SKM-1 treated with dmso at 0.1 percent for 144 hours (cell line): ENCODE measurements around the gene REV3L.
"Not testable (repeated sequence)": the region's sequence is repeated elsewhere in the genome, so short reads cannot be mapped to it uniquely, and the experiment has no call there.

Experiments used
- DNase-seq: peaks from one replicate; lab custom pipeline; 2025; ENCODE audit not compliant: unreplicated experiment; lab: John Stamatoyannopoulos, UW

Gene REV3L, protein sequence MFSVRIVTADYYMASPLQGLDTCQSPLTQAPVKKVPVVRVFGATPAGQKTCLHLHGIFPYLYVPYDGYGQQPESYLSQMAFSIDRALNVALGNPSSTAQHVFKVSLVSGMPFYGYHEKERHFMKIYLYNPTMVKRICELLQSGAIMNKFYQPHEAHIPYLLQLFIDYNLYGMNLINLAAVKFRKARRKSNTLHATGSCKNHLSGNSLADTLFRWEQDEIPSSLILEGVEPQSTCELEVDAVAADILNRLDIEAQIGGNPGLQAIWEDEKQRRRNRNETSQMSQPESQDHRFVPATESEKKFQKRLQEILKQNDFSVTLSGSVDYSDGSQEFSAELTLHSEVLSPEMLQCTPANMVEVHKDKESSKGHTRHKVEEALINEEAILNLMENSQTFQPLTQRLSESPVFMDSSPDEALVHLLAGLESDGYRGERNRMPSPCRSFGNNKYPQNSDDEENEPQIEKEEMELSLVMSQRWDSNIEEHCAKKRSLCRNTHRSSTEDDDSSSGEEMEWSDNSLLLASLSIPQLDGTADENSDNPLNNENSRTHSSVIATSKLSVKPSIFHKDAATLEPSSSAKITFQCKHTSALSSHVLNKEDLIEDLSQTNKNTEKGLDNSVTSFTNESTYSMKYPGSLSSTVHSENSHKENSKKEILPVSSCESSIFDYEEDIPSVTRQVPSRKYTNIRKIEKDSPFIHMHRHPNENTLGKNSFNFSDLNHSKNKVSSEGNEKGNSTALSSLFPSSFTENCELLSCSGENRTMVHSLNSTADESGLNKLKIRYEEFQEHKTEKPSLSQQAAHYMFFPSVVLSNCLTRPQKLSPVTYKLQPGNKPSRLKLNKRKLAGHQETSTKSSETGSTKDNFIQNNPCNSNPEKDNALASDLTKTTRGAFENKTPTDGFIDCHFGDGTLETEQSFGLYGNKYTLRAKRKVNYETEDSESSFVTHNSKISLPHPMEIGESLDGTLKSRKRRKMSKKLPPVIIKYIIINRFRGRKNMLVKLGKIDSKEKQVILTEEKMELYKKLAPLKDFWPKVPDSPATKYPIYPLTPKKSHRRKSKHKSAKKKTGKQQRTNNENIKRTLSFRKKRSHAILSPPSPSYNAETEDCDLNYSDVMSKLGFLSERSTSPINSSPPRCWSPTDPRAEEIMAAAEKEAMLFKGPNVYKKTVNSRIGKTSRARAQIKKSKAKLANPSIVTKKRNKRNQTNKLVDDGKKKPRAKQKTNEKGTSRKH (N-terminal part only)

GRCh38 chr6:111482959-111483735, at the start of gene REV3L:
REV3L (minus strand) TSS chr6:111483218; CDS start chr6:111482888, 330 bp downstream.
- DNase-seq = peak; percentile 84

DNA sequence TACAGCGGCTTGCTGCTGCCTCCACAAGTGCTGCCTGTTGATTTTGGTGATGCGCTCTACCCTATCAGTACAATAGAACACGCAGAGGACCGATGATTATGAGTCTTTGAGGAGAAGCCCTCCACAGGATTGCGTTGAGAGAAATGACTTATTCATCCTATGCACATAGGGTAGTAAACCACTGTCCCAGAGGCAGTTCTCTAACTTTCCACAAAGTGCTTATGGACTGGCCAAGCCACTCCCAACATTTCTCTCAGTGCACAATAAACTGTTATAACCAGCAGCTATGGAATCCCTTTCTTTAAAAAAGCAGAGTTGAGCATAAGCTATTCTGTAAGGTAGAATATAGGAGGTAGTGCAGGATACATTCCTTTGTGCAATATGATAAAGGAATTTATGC, 48.2 kb upstream of the REV3L start:
- DNase-seq = no peak

DNA sequence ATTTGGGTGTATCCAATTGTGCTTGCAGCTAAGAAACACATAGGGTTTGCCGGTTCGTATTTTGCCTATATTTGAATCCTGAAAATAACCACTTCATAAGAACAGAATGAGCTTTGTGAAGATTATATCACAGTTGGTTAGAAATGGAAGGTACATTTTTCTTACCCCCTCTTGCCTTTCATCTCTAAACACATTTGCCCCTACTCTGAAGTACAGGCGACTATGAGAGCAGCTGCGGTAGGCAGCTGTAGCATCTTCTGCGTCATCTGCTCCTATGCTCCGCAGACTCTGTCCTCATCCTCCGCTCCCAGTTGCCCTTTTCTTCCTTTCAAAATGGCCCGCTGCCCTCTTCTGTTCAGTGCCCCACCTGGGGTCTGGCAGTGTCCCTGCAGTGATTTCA, 47.6 kb upstream of the REV3L start:
- no peak for DNase-seq

DNA sequence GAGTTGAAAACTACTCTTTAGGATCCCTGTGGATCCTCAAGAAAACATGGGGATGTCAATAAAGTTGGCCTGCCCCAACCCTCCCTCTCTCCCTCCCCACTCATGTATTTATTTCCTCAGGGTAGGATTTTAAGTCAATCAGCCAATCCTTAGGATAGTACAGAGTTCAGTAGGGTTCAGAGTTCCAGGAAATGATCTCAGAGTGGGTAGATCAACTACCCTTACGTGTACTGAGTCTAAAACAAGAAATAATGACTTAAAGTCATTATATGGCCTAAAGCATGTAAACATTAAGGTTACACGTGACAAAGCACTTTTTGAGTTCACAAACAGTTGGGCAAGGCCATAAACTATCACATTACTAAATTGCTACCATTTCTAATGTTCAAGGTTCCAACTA, 47.2 kb upstream of the REV3L start:
- no peak for DNase-seq

DNA sequence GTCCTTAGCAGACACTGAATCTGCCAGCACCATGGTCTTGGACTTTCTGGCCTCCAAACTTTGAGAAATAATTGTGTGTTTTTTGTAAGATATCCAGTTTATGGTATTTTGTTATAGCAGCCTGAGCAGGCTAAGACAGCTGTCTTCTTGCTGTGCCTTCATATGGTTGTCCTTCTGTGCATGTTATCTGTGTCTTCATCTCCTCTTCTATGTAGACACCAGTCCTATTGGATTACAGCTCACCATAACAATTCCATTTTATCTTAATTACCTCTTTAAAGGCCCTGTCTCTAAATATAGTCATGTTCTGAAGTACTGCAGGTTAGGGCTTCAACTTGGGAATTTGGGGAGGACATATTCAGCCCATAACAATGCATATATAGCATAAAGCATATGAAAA, 44.3 kb upstream of the REV3L start:
- DNase-seq = no peak

DNA sequence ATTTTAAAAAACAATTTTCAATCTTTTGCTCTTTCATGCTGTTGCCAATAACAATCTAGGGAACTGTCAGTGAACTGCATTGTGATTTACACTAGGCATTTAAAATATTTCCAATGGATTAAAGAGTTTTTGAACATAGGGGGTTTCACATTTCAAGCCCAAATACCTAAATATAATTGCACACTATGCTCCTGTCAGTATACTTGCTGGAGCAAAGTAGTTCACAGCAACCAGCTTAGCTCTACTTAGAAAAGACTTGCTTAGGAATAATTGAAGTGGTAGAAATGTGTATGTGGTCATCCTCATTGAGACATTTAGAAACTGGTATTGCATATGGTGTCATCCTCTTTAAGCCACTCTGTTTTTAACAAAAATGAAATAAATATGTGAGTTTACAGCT, 41.7 kb upstream of the REV3L start:
- DNase-seq = no peak

DNA sequence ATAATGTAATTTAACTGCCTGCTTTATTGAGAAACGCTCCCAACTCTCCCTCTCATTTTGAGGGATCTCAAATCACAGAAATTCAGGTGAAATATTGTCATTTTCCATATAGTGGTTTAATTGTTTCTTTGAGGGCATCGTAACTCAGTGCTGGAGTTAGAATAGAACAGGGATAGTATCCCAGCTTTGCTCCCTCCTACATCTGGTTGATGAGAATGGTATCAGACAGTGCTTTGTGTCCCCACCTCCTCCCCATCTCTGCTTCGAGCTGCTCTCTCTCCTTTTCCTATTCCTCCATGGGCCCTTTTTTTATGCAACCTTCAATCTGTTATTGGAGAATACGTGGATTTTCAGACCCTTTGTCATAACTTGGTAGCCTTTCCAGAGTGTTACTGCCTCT, 41.2 kb upstream of the REV3L start:
- no peak for DNase-seq

GRCh38 chr6:111523484-111524167, 40.6 kb upstream of the REV3L start:
- no peak for DNase-seq

DNA sequence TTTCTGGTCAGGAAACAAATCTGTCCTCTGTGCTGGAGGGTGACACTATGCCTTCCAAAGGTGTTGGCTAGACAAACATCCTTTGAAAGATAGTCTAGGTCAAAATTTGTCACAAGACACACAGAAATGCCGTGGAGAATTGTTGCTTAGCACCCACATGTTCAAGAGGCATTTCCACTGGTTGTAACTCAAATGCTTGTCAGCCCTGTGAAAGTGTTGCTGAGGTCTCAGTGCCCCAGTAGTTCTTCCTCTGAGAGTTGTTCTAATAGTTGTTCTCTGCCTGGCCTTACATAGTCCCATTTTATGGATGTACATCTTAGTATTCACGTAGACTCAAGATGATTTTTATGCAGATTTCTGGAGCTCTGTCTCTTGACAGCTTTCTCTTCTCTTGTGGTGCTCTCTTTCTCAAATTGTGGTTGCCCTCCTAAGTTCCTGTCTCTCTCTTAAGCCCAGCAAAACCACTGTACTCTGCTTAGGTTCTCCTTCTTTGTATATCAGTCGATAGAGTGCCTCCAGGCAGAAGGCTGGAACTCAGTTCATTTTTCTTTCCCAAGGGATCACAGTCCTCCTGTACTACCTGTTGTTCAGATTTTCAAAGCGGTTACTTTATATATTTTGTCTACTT, 39.5 kb upstream of the REV3L start:
- DNase-seq = peak; percentile 62

DNA sequence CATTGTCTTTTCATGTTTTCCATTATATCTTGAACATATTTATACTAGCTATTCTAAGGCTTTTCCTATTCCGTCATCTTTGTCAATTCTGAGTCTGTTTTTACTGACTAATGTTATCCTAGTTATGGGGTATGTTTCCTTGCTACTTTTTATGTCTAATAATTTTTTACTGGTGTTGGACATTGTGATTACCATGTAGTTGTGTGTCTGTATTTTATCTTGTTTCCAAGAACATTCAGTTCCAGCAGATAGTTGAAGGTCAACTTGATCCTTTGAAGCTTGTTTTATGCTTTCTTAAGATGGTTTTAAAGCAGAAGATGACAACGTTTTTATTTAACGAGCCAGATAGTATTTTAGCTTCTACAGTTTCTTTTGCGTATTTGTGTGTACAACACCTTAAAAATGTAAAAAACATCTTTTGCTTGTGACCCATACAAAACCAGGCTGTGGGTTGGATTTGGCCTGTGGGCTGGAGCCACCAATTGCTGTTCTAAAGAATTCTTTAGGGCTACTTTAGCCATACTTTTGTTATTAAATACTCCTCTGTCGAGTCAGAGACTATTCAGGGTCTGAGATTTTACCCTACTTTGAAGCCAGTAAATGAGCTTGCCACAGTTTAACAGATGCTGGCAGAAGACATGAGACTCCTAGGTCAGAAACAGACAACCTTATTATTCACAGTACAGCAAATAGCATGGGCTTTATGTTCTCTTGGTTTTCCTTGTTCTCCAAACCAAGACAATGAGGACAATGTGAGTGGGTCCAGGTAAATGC, 38.7 kb upstream of the REV3L start:
- DNase-seq = no peak

DNA sequence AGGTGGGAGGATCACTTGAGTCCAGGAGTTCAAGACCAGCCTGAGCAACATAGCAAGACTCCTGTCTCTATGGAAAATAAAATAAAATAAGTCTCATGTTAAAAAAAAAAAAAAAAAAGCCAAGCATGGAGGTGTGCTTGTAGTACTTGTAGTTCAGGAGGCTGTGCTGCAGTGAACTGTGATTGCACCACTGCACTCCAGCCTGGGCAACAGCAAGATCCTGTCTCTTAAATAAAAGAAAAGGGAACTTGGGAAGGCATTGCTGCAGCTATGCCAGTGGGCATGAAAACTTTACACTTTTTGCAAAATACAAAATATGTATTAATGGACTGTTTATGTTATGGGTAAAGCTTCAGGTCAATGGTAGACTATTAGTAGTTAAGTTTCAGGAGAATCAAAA, 37.5 kb upstream of the REV3L start:
- DNase-seq = peak; percentile 35

DNA sequence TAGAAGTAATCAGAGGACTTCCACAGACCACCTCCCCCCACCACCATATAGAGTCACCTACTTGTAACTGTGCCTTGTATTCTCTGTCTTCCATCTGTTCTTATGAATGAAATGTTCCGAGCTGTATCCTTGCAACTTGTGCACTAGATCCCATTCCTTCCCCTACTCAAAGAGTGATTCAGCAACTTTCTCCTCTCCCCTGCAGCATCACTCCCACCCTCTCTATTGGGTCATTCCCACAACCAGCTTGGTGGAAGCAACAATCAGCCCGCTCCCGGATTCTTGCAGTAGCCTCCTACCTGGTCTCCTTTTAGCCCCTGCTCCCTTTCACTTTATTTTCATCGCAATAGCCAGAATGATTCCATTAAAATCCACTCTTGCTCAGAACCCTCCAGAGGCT, 34.9 kb upstream of the REV3L start:
- no peak for DNase-seq

- DNase-seq = no peak
Measured at GRCh38 chr6:111515259-111515658, 32.2 kb upstream of the REV3L start.

DNA sequence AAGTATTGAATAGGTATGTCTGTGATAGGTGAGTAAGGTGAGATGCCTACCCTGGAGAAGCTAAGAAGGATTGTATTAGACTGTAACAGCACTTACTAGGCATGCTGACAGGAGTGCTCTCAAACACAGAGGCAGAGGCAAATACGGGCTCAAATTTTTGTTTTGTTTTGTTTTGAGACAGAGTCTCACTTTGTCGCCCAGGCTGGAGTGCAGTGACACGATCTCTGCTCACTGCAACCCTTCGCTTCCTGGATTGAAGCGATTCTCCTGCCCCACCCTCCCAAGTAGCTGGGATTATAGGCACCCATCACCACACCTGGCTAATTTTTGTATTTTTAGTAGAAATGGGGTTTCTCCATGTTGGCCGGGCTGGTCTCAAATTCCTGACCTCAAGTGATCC, 31.5 kb upstream of the REV3L start:
- not testable (repeated sequence) for DNase-seq

DNA sequence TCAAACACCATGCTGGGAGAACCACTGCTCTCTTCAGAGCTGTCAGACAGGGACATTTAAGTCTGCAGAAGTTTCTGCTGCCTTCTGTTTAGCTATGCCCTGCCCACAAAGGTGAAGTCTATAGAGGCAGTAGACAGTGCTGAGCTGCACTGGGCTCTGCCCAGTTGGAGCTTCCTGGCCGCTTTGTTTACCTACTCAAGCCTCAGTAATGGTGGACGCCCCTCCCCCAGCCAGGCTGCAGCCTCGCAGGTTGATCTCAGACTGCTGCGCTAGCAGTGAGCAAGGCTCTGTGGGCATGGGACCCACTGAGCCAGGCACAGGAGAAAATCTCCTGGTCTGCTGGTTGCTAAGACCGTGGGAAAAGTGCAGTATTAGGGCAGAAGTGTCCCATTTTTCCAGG, 24.2 kb upstream of the REV3L start:
- not testable (repeated sequence) for DNase-seq

DNA sequence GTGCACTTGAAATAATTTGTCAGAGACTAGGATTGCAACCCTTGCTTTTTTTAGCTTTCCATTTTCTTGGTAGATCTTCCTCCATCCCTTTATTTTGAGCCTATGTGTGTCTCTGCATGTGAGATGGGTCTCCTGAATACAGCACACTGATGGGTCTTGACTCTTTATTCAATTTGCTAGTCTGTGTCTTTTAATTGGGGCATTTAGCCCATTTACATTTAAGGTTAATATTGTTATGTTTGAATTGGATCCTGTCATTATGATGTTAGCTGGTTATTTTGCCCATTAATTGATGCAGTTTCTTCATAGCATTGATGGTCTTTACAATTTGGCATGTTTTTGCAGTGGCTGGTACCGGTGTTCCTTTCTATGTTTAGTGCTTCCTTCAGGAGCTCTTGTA, 22.5 kb upstream of the REV3L start:
- DNase-seq = not testable (repeated sequence)

DNA sequence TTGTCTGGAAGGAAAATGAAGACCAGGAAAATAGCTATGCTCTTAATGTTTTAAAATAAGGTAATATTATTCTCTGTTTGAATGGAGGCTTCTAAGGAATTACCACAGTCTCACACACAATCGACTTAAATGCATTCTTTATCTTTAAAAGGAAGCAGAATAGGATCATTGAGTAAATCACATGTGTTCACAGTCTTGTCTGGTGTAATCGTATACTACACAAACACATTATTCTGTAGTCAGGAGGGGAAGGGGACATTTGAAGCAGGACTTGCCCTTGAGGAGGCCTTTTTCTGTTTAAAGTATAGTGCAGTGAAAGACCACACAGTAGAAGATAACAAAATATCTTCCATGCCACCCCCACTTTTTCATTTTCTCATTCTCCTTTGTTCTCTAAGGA, 20.6 kb upstream of the REV3L start:
- no peak for DNase-seq

- no peak for DNase-seq
Measured at GRCh38 chr6:111503194-111503593, 20.2 kb upstream of the REV3L start.

DNA sequence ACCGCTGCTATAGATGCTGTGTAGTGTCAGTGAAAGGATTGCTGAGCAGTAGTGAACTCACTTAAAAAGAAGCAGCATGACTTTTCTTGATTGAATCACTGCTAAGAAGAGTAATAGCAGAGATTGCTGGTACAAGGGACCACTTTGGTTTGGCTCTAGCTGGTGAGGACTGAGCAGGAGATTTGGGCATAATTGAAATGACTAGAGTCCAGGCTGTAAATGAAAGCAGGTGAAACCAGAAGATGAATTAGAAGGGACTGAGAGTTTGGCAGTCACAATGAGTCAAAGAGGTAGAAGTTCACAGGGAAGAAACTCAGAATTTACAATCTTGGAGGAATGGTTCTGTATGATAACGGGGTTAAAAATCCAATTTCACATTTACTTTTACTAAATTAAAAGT, 19.1 kb upstream of the REV3L start:
- DNase-seq = no peak
